Neural crest cell (in vitro differentiated cells): ENCODE results near the gene TSGA10IP. TPM values are rescaled to one million over a fixed set of nuclear protein-coding genes. Genes with fewer than 3 reads are reported as not detected.

Experiments
- DNase-seq: peaks from one replicate; pipeline ENCODE4 v3.0.0; 2021; ENCODE audit warnings: low read depth, mixed read lengths, low spot score
- H3K27ac Mint-ChIP-seq: one replicate; pipeline ENCODE4 v1.8.0; 2021; ENCODE audit warnings: mild to moderate bottlenecking, mixed read lengths; ENCODE audit not compliant: unreplicated experiment
- H3K27me3 Mint-ChIP-seq: 2 replicates; pipeline ENCODE4 v1.8.0; 2021; ENCODE audit warnings: low read depth, mild to moderate bottlenecking, mixed read lengths
- H3K36me3 Mint-ChIP-seq: 2 replicates; pipeline ENCODE4 v1.8.0; 2021; ENCODE audit warnings: low read depth, mild to moderate bottlenecking, mixed read lengths
- H3K4me1 Mint-ChIP-seq: 2 replicates; pipeline ENCODE4 v1.8.0; 2021; ENCODE audit warnings: mixed read lengths
- H3K4me3 Mint-ChIP-seq: one replicate; pipeline ENCODE4 v1.8.0; 2021; ENCODE audit warnings: mild to moderate bottlenecking, mixed read lengths
- H3K9me3 Mint-ChIP-seq: 2 replicates; pipeline ENCODE4 v1.8.0; 2021; ENCODE audit warnings: mixed read lengths
- total RNA-seq: library from RNA; stranded (reverse); gene quantifications from 2 replicates; pipeline ENCODE4 v1.2.1, GENCODE V29; 2021
- TF ChIP-seq, protein P1 (sequence below): fragments of 200-600 bp; sonication (generic); conservative IDR thresholded peaks from 2 replicates; pipeline ENCODE4 v1.5.0; 2021; ENCODE audit warnings: antibody characterized with exemption, mild to moderate bottlenecking

The TSGA10IP gene
- total RNA-seq, 1 donor from 2014 or later = 2.7 TPM

DNA sequence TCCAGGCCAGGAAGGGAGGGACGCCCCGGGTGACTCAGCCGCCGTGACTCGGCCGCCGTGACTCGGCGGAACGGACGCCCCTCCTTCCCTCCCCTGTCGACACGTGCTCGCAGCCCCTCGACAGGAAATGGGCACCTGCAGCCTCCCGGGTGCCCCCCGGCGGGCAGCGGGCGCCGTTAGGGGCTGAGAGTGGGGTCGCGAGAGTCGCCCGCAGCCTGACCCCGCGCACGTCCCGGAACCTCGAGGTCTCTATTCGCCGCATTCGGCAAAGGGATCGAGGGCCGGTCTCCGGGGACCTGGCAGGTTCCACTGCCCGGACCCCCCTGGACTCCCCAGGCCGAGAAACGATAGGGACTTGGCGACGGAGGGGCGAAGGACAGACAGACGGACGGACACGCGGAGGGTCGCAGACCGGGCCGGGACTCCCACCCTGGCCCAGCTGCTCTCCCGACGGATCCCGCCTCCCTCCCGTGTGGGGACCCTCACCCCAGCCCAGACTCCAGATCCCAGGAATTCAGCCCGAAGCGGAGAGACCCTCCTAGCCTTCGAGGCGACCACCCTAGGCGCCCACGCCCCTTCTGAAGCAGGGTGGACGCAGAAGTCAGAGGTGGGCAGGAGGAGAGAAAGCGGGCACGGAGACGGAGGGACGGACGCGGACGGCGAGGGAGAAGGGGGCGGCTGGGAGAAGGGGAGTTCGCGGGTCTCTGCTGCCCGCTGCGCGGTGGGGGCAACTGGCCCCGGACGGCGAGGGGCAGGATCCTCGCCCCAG lies 45.7 kb upstream of the TSGA10IP start:
- Mint-ChIP-seq H3K36me3 (no peaks in the 10 kb centered on the region), H3K27ac (no peak overlapping the region), H3K9me3 (no peaks in the 10 kb centered on the region), H3K27me3 (peaks cover 64% of the 10 kb centered on the region), H3K4me1 (peaks cover 35% of the 10 kb centered on the region), H3K4me3 (peak overlapping the region; percentile 57)
- TF ChIP-seq, protein P1, sequence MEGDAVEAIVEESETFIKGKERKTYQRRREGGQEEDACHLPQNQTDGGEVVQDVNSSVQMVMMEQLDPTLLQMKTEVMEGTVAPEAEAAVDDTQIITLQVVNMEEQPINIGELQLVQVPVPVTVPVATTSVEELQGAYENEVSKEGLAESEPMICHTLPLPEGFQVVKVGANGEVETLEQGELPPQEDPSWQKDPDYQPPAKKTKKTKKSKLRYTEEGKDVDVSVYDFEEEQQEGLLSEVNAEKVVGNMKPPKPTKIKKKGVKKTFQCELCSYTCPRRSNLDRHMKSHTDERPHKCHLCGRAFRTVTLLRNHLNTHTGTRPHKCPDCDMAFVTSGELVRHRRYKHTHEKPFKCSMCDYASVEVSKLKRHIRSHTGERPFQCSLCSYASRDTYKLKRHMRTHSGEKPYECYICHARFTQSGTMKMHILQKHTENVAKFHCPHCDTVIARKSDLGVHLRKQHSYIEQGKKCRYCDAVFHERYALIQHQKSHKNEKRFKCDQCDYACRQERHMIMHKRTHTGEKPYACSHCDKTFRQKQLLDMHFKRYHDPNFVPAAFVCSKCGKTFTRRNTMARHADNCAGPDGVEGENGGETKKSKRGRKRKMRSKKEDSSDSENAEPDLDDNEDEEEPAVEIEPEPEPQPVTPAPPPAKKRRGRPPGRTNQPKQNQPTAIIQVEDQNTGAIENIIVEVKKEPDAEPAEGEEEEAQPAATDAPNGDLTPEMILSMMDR = no peak
- DNase-seq = no peak

GRCh38 chr11:65900125-65900898 lies 45.0 kb upstream of the TSGA10IP start, which contains the start of gene FOSL1:
Gene FOSL1 (minus strand): TSS chr11:65900388. CDS start chr11:65900339, 49 bp downstream.
- Mint-ChIP-seq H3K4me1 (peaks cover 35% of the 10 kb centered on the region), H3K9me3 (no peaks in the 10 kb centered on the region), H3K27ac (no peak within 1 kb of the TSS), H3K36me3 (no peaks in the 10 kb centered on the region), H3K4me3 (peak within 1 kb of the TSS; percentile 78), H3K27me3 (peaks cover 62% of the 10 kb centered on the region)
- TF ChIP-seq, protein P1 = no peak
- DNase-seq = peak; percentile 46

DNA sequence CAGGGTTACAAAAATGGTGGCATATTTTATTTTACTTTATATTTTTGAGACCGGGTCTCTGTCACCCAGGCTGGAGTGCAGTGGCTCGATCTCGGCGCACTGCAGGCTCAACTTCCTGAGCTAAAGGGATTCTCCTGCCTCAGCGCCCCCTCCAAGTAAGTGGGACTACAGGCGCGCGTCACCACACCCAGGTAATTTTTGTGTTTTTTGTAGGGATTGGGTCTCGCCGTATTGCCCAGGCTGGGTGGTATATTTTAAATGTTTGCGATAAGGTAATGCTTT lies 44.4 kb upstream of the TSGA10IP start:
- no peak for DNase-seq
- H3K4me3 Mint-ChIP-seq = peak overlapping the region; percentile 78
- no peaks in the 10 kb centered on the region for H3K36me3 Mint-ChIP-seq
- no peak overlapping the region for H3K27ac Mint-ChIP-seq
- H3K9me3 Mint-ChIP-seq = no peaks in the 10 kb centered on the region
- TF ChIP-seq, protein P1 = no peak
- H3K4me1 Mint-ChIP-seq = peaks cover 35% of the 10 kb centered on the region
- peaks cover 57% of the 10 kb centered on the region for H3K27me3 Mint-ChIP-seq

DNA sequence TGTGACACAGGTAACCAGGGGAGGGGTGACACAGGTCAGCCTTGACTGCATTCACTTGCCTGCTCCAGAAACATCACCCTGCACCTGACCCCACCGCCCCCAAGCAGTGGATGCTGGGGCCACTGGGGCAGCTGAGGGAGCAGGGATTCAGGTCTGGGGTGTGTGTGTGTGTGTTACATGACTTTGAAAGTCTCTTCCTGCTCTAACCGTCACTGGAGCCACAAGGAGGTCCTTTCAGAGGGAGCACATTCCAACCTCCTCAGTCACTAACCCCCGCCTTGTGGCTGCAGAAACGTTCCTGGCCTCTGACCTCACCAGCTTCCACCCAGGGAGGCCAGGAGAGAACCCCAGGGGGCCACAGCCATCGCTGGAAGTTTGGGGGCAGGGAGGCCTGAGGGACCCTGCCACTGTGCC lies 42.2 kb upstream of the TSGA10IP start:
- TF ChIP-seq, protein P1 = no peak
- no peak for DNase-seq
- Mint-ChIP-seq H3K4me3 (peak overlapping the region; percentile 49), H3K27ac (peak overlapping the region; percentile 83), H3K27me3 (peaks cover 47% of the 10 kb centered on the region), H3K9me3 (no peaks in the 10 kb centered on the region), H3K36me3 (no peaks in the 10 kb centered on the region), H3K4me1 (peaks cover 35% of the 10 kb centered on the region)

DNA sequence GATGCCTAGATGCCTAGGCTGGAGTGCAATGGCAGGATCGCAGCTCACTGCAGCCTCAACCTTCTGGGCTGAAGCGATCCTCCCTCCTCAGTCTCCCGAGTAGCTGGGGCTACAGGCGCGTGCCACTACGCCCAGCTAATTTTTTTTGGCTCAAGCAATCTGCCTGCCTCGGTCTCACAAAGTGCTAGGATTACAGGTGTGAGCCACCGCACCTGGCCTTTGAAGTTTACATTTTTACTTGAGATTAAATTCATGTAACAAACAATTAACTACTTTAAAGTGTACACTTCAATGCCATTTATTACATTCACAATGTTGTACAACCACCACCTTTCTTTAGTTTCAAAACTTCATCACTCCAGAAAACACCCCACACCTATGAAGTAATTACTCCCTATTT lies 41.6 kb upstream of the TSGA10IP start:
- peaks cover 33% of the 10 kb centered on the region for H3K4me1 Mint-ChIP-seq
- H3K4me3 Mint-ChIP-seq = peak overlapping the region; percentile 49
- TF ChIP-seq, protein P1 = no peak
- no peaks in the 10 kb centered on the region for H3K36me3 Mint-ChIP-seq
- H3K9me3 Mint-ChIP-seq = no peaks in the 10 kb centered on the region
- no peak for DNase-seq
- peak overlapping the region; percentile 20 for H3K27ac Mint-ChIP-seq
- H3K27me3 Mint-ChIP-seq = peaks cover 41% of the 10 kb centered on the region
